Activated CD4-positive, CD25-positive, alpha-beta regulatory T cell treated with anti-CD3 and anti-CD28 coated beads, Interleukin-2, amount 50 U/mL, for 72 hours (primary cell): ENCODE results near the gene APELA.
"Not testable (repeated sequence)": the region's sequence is repeated elsewhere in the genome, so short reads cannot be mapped to it uniquely, and the experiment has no call there.

Source experiments
- DNase-seq: peaks from one replicate; pipeline ENCODE4 v3.0.0; 2021

APELA gene

DNA sequence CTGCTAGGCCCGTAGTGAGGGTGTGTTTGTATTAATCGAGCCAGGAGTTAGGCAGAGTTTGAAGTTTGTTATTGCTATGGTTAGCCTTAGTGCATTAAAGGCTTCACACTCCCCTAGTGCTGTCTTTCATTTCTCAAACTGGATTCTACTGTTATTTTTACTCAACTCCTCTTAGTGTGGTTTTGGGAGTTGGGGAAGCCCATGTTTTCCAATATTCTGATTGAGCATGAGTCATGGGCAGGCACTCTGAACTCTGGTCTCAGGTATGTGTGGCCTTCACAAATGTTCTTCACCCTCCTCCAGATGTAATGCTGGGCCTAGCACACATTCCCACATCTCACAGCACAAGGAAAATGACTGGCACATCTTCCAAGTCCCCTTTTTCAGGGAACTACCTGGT is 50.1 kb downstream of the APELA start:
- not testable (repeated sequence) for DNase-seq

DNA sequence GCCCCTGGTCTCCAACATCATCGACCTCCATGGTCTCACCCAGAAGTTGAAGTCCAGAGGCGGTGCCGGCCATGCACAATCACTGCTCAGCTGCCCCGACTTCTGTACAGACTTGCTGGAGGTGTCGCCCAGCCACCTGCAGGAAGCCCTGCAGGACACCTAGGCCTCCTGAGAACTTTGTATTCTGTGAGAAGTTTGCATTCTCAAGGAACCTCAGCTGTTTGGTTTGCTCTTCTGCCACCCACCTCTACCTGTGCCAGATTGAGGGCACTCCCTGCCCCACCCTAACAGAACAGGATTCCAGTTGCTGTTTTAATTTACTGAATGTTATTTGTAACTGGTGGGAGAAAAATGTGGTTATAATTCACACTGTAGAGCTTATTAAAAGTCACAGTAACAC is 53.7 kb downstream of the APELA start:
- DNase-seq = no peak

DNA sequence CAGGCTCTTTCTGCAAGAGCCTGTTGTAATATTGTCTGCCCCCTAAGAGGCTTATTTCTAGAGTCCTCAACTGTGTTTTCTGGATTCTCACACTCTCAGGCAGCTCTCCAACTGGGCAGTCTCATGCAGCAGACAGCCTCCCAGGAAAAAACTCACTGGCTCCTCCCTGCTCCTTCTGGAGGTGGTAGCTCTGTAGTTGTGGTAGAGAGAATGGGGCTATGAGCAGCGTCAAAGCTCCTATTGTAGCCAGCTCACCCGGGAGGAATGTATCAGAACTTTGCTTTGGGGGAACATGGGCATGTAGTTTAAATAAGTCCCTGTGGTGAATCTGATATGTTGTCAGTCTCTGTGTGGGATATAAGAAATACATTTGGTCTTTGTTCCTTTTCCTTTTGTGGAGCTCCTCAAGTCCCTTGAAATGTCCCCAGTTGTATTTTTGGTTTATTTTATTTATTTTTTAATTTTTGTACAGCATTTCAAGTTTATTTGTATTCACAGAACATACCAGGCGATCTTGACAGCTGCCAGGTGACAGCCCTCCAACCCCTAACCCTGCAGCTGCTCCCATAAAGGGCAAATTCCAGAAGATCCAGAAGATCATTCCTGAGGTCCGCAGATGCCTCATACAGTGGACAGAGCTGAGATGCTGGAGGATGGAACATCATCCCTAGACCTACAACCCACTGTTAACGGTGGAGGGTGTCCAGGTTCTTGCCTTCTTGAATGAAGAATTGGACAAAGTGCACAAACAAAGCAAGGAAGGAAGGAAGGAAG is 54.8 kb downstream of the APELA start:
- no peak for DNase-seq

DNA sequence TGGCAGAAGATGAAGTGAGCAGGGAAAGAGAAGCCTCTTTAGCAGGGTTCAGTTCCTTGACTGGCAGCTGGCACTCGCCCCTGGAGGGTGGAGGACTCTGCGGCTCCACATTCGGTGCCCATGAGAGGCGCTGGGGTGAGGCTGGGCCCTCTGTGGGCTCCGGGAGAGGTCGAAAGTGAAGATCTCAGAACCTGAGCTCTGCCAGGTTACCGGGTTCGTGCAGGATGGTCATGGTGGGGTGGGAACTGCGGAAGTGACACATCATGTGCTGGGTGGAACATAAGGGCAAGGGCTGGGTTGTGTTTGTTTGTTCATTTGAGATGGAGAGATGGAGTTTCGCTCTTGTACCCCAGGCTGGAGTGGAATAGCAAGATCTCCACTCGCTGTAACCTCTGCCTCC is 56.3 kb downstream of the APELA start:
- no peak for DNase-seq

DNA sequence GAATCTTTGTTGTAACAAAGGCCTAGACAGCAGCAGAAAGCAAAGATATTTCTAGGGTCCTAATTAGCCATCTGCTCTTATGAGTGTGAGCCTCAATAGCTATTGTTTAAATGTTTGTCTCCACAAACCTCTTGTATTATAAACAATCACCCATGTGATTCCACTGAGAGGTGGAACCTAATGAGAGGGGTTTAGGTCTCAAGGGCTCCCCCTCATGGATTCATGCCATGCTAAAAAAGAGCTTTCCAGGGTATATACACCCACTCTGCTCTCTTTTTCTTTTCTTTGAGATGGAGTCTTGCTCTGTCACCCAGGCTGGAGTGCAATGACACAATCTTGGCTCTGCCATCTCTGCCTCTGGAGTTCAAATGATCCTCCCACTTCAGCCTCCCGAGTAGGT is 58.4 kb downstream of the APELA start:
- DNase-seq = no peak

DNA sequence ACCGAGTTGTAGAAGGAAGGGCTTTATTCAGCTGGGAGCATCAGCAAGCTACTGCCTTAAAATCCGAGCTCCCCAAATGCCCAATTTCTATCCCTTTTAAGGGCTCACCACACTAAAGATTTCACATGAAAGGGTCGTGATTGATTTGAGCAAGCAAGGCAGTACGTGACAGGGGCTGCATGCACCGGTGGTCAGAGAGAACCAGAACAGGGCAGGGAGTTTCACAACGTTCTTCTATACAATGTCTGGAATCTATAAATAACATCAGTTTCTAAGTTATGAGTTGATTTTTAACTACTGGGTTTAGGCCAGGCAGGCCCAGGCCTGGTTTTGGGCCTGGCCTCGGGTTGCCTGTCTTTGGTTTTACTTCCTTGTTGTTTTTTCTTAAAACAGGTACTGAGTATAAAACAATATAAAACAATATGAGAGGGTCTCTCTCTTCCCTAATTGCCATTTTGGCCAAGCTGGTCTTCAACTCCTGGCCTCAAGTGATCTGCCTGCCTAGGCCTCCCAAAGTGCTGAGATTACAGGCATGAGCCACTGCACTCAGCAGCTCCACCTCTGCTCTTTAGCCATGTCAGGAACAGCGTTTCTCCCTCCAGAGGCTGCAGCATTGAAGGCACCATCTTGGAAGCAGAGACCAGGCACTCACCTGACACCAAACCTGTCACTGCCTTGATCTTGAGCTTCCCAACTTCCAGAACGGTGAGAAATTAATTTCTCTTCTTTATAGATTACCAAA is 59.1 kb downstream of the APELA start:
- not testable (repeated sequence) for DNase-seq

DNA sequence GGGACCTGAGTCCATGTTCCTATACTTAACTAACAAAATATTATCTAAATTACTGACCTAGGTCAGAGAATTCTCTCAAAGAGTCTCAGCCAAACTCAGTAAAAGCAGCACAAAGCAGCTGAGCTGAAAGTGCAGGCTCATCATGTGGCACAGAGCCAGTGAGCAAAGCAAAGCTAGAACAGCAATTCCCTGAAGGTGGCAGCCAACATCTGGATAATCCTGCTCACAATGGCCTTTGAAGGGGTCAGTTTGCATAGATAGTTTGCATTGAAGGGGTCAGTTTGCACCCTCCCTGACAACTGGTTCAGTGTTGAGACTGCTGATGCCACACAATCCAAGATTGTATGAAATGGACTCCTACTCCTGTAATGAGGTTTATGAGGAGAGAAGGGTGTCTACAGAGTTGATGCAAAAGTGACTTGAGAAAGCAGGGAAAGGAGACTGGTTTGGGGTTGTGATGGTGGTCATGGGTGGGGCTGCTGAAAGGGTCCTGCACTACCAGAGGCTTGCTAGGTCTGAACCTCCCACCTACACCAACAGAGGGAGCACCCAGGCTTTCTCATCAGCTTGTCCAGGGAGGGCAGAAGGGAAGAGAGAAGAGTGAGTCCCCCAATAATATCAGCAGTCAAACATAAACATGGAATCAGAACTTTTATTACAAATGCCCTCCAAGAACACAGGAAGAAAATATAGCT is 60.7 kb downstream of the APELA start:
- DNase-seq = no peak

DNA sequence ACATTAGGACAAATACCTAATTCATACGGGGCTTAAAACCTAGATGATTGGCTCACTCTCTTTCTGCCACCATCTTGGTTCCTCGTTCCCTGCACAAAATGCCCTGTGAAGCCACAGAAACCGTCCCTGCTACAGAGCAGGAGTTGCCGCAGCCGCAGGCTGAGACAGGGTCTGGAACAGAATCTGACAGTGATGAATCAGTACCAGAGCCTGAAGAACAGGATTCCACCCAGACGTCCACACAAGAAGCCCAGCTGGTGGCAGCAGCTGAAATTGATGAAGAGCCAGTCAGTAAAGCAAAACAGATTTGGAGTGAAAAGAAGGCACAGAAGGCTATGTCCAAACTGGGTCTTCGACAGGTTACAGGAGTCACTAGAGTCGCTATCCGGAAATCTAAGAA is 66.2 kb downstream of the APELA start:
- DNase-seq = no peak

DNA sequence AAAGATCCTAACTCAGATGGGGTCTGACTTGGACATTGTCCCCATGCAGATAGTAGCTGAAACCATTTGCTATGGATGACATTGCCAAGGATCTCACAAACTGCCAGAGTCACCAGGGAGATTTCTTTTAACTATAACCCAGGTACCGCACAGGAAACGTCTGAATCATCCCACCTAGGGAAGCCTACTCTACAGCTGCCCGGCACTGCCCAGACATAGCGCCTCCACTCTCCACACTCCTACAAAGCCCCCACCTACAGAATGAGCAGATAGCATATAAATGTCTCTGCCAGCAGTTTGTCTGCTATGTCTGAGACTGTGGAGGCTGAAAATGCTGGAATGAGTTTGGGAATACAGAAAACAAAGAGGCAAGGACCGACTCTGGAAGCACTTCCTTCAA is 68.2 kb downstream of the APELA start:
- DNase-seq = no peak

DNA sequence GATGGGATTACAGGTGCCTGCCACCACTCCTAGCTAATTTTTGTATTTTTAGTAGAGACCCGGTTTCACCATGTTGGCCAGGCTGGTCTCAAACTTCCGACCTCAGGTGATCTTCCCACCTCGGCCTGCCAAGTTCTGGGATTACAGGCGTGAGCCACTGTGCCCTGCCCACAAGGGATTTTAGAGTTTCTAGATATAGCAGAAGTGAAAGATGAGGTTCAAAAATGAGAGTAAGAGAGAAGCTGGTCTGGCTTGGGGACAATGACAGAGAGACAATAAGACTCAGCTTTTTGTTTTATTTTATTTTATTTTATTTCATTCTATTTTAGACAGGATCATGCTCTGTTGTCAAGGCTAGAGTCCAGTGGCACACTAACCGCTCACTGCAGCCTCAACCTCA is 69.8 kb downstream of the APELA start:
- no peak for DNase-seq
